Measurements from ENCODE around the gene ANKRD6. TPM values are rescaled to one million over a fixed set of nuclear protein-coding genes. Genes with fewer than 3 reads are reported as not detected.

ANKRD6 gene
- total RNA-seq, 1 donor from 2014 or later: 5.5 TPM

DNA sequence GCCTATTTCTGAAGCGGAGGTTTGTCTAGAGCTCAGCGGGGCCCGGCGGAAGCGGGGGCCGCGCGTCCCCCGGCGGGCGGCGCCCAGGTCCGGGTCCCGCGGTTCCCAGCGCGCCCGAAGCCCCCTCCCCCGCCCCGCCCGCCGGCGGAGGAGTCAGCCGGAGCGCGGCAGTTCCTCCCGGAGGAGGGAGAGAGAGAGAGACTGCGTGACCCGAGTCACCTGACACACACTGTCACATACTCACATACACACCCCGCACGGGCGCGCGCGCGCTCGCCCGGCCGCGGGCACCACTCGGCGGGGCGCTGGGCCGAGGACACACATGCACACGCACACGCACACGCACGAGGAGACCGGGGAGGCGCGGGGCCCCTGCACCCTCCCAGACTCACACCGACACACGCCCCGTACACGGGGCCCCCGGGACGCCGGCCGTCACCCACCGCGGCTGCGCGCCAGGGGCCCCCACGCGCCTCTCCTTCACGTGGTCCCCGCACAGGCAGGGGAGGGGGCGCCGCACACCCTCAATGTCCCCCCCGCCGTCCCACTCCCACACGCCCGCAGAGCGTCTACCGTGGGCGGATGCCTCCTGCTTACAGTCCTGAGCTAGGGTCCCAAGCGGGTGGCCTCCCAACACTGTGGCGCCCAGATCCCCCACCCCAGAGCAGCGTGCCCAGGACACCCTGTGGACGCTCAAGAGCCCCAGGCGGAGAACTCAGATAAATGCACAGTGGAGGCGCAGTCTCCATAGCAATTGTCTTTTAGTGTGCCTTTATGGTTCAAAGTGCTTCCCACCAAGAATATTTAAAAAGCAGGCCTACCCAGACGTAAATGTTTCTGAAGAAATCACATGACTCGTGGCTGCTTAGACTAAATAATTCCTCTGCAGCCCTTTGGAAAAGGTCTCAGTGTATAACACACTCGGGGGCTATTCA, 20.6 kb upstream of the ANKRD6 start, which contains the start of gene RRAGD:
Gene RRAGD (minus strand): TSS at position 203 of the 935 bp plus-strand sequence. CDS start 280 bp downstream, outside the sequence.
- Mint-ChIP-seq H3K27me3 (ENCODE audit: unreplicated experiment) (peaks cover 74% of the 10 kb centered on the region), H3K36me3 (ENCODE audit: unreplicated experiment) (no peaks in the 10 kb centered on the region), H3K27ac (ENCODE audit: unreplicated experiment) (peak within 1 kb of the TSS; percentile 41), H3K4me1 (ENCODE audit: unreplicated experiment) (peaks cover 10% of the 10 kb centered on the region), H3K4me3 (ENCODE audit: unreplicated experiment) (peak within 1 kb of the TSS; percentile 85), H3K9me3 (ENCODE audit: unreplicated experiment) (no peaks in the 10 kb centered on the region)
- peak; percentile 84 for DNase-seq (ENCODE audit: extremely low spot score, unreplicated experiment)
- TF ChIP-seq, protein P1, sequence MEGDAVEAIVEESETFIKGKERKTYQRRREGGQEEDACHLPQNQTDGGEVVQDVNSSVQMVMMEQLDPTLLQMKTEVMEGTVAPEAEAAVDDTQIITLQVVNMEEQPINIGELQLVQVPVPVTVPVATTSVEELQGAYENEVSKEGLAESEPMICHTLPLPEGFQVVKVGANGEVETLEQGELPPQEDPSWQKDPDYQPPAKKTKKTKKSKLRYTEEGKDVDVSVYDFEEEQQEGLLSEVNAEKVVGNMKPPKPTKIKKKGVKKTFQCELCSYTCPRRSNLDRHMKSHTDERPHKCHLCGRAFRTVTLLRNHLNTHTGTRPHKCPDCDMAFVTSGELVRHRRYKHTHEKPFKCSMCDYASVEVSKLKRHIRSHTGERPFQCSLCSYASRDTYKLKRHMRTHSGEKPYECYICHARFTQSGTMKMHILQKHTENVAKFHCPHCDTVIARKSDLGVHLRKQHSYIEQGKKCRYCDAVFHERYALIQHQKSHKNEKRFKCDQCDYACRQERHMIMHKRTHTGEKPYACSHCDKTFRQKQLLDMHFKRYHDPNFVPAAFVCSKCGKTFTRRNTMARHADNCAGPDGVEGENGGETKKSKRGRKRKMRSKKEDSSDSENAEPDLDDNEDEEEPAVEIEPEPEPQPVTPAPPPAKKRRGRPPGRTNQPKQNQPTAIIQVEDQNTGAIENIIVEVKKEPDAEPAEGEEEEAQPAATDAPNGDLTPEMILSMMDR (IDR thresholded peaks at IDR 0.05): no peak

DNA sequence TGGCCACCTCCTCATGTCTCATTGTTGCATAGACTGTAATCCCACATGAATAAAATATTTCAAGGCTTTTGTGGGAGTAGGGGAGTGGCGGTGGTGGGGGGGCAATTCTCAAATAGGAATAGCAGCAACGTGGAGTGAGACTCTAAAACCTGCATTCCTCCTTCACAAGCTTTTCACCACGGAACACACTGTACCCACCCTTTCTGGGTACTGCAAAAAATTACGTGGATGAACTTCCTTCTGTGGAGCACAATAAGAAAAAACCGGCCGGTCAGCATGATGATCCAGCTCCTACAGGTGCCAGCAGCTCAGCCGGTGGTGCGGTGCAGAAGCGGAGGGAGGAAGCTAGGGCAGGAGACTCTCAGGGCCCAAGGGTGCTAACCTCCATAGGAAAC, 19.9 kb upstream of the ANKRD6 start:
- H3K36me3 Mint-ChIP-seq (ENCODE audit: unreplicated experiment): no peaks in the 10 kb centered on the region
- no peak overlapping the region for H3K27ac Mint-ChIP-seq (ENCODE audit: unreplicated experiment)
- no peak for DNase-seq (ENCODE audit: extremely low spot score, unreplicated experiment)
- H3K27me3 Mint-ChIP-seq (ENCODE audit: unreplicated experiment): peaks cover 71% of the 10 kb centered on the region
- peaks cover 10% of the 10 kb centered on the region for H3K4me1 Mint-ChIP-seq (ENCODE audit: unreplicated experiment)
- no peaks in the 10 kb centered on the region for H3K9me3 Mint-ChIP-seq (ENCODE audit: unreplicated experiment)
- H3K4me3 Mint-ChIP-seq (ENCODE audit: unreplicated experiment): peak overlapping the region; percentile 85
- TF ChIP-seq, protein P1 (IDR thresholded peaks at IDR 0.05): no peak

DNA sequence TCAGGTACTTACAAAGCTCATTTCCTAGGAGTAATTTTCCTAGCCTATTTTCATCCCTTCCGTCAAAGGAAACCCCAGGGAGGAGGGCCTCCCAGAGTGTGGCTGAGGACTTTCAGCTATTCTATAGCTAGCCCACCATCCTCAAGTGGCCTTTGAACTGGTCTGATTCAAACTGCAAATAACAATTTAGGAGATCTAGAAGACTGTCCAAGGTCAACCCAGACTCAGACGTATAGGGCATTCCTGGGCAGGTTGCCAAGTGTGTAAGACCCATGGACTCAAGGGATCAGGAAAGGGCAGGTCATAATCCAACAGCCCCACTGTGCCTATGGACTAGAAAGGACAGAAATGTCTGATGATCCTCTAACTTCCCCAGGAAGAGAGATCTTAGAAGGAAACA, 18.7 kb upstream of the ANKRD6 start:
- no peak overlapping the region for H3K4me3 Mint-ChIP-seq (ENCODE audit: unreplicated experiment)

DNA sequence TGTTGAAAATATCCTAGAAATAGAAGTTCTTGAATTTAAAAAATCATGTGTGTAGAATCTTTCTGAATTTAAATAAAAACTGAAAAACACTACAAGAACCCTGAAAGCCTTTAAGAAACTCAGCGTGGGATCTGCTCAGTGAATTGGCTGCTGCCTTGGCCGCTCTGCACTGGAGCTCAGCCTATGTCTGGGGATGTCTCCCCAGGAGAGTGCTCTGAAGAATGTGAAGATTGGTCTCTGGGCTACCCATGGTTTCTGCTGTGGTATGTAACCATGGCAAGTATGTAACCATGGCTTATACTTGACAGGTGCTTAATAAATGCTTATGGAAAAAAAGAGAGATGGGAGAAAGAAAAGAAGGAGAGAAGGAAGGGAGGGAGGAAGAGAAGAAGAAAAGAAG, 17.8 kb upstream of the ANKRD6 start:
- DNase-seq (ENCODE audit: extremely low spot score, unreplicated experiment): no peak
- Mint-ChIP-seq H3K27ac (ENCODE audit: unreplicated experiment) (no peak overlapping the region), H3K9me3 (ENCODE audit: unreplicated experiment) (no peaks in the 10 kb centered on the region), H3K4me1 (ENCODE audit: unreplicated experiment) (peaks cover 10% of the 10 kb centered on the region), H3K4me3 (ENCODE audit: unreplicated experiment) (no peak overlapping the region), H3K36me3 (ENCODE audit: unreplicated experiment) (no peaks in the 10 kb centered on the region), H3K27me3 (ENCODE audit: unreplicated experiment) (peaks cover 60% of the 10 kb centered on the region)
- TF ChIP-seq, protein P1 (IDR thresholded peaks at IDR 0.05): no peak

More for the DNA sequence above, 18.7 kb upstream of the ANKRD6 start:
- H3K9me3 Mint-ChIP-seq (ENCODE audit: unreplicated experiment): no peaks in the 10 kb centered on the region
- H3K27ac Mint-ChIP-seq (ENCODE audit: unreplicated experiment): no peak overlapping the region
- H3K4me1 Mint-ChIP-seq (ENCODE audit: unreplicated experiment): peaks cover 10% of the 10 kb centered on the region
- peaks cover 63% of the 10 kb centered on the region for H3K27me3 Mint-ChIP-seq (ENCODE audit: unreplicated experiment)
- no peak for DNase-seq (ENCODE audit: extremely low spot score, unreplicated experiment)
- TF ChIP-seq, protein P1 (IDR thresholded peaks at IDR 0.05): no peak
- H3K36me3 Mint-ChIP-seq (ENCODE audit: unreplicated experiment): no peaks in the 10 kb centered on the region

DNA sequence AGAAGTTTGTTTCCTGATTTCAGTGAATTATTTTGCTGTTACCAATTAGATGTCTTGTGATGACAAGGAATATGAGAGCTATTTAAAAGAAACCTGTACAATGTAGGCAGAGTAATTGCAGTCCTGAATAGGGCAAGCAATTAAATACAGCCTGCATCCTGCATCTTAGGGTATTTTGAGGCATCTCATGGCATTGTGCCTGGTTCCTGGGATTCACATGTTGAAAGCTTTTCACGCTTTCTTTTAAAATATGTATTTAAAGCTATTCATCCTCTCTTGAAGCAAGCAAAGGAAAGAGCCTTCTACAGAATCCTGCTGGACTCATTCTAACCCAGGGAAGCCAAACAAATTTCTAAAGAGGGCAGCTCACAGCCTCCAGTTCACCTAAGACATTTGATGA, 16.2 kb upstream of the ANKRD6 start:
- TF ChIP-seq, protein P1 (IDR thresholded peaks at IDR 0.05): no peak
- Mint-ChIP-seq H3K36me3 (ENCODE audit: unreplicated experiment) (no peaks in the 10 kb centered on the region), H3K27ac (ENCODE audit: unreplicated experiment) (no peak overlapping the region), H3K27me3 (ENCODE audit: unreplicated experiment) (peaks cover 57% of the 10 kb centered on the region), H3K4me1 (ENCODE audit: unreplicated experiment) (peaks cover 4% of the 10 kb centered on the region), H3K4me3 (ENCODE audit: unreplicated experiment) (no peak overlapping the region), H3K9me3 (ENCODE audit: unreplicated experiment) (no peaks in the 10 kb centered on the region)
- no peak for DNase-seq (ENCODE audit: extremely low spot score, unreplicated experiment)
